SK-N-SH (cell line): ENCODE results near the gene RGS10. TPM values are rescaled to one million over a fixed set of nuclear protein-coding genes. Genes with fewer than 3 reads are reported as not detected.

Source experiments
- CTCF ChIA-PET: fragments of 300-600, 350-600 bp; formaldehyde crosslinking; extraction: SDS; loops from one replicate; lab custom pipeline; 2021; lab: Yijun Ruan, JAX
- POLR2A ChIA-PET: fragments of 350-600 bp; sonication (Branson Sonifier 250); formaldehyde crosslinking; extraction: SDS; loops from one replicate; lab custom pipeline; 2020; ENCODE audit warnings: antibody characterized with exemption, inconsistent platforms; lab: Yijun Ruan, JAX
- DNase-seq: peaks from one replicate; pipeline ENCODE4 v3.0.0; 2012
- H2AFZ ChIP-seq: fragments of 200-600 bp; sonication (generic); 2 replicates; pipeline ENCODE4 v1.8.1; 2016; ENCODE audit warnings: antibody characterized with exemption, mild to moderate bottlenecking, low read depth
- H3F3A ChIP-seq: fragments of 200-600 bp; sonication (generic); replicated peaks from 2 replicates; pipeline ENCODE3; 2016; ENCODE audit warnings: antibody characterized with exemption, mild to moderate bottlenecking; ENCODE audit not compliant: insufficient read depth
- H3K27ac ChIP-seq, 2 experiments: fragments of 200-500 bp in 1 of 2; fragments of 200-600 bp in 1 of 2; sonication (Bioruptor generic) in 1 of 2; sonication (generic), shearing (Covaris generic) in 1 of 2; 2 replicates each; pipeline versions ENCODE4 v1.5.1 to v1.6.1; 2014 to 2016; ENCODE audit warnings: low read depth in 2 of 2, inconsistent platforms in 1 of 2, low read length in 1 of 2, mild to moderate bottlenecking in 1 of 2, mixed read lengths in 1 of 2
- H3K27me3 ChIP-seq: fragments of 200-600 bp; sonication (generic), shearing (Covaris generic); 2 replicates; pipeline ENCODE4 v1.6.1; 2016; ENCODE audit warnings: mixed run types; ENCODE audit not compliant: insufficient read depth
- H3K36me3 ChIP-seq, 2 experiments: fragments of 200-500 bp in 1 of 2; fragments of 200-600 bp in 1 of 2; sonication (Bioruptor generic) in 1 of 2; sonication (generic) in 1 of 2; replicated peaks in 1 of 2; 2 replicates each; pipeline versions ENCODE3 to v1.5.1; 2014 to 2016; ENCODE audit warnings: low read length in 1 of 2, mild to moderate bottlenecking in 1 of 2; ENCODE audit not compliant: insufficient read depth in 2 of 2, control insufficient read depth in 1 of 2
- H3K4me1 ChIP-seq, 2 experiments: fragments of 200-500 bp in 1 of 2; fragments of 200-600 bp in 1 of 2; sonication (Bioruptor generic) in 1 of 2; sonication (generic), shearing (Covaris generic) in 1 of 2; 2 replicates each; pipeline versions ENCODE4 v1.5.1 to v1.6.1; 2014 to 2016; ENCODE audit warnings: low read depth in 1 of 2, low read length in 1 of 2, mixed run types in 1 of 2; ENCODE audit not compliant: insufficient read depth in 2 of 2, control insufficient read depth in 1 of 2
- H3K4me2 ChIP-seq: fragments of 200-600 bp; sonication (generic), shearing (Covaris generic); 2 replicates; pipeline ENCODE4 v1.6.1; 2017; ENCODE audit warnings: mixed run types
- H3K4me3 ChIP-seq, 2 experiments: fragments of 200-500 bp in 1 of 2; fragments of 200-600 bp in 1 of 2; sonication (Bioruptor generic) in 1 of 2; sonication (generic), shearing (Covaris generic) in 1 of 2; 2 replicates each; pipeline versions ENCODE4 v1.5.1 to v1.8.1; 2014 to 2016; ENCODE audit warnings: low read depth in 2 of 2, inconsistent platforms in 1 of 2, low read length in 1 of 2, mild to moderate bottlenecking in 1 of 2, mixed read lengths in 1 of 2, moderate library complexity in 1 of 2
- H3K79me2 ChIP-seq: fragments of 200-600 bp; sonication (generic); 2 replicates; pipeline ENCODE4 v1.8.1; 2017; ENCODE audit warnings: mild to moderate bottlenecking; ENCODE audit not compliant: insufficient read depth
- H3K9ac ChIP-seq: fragments of 200-600 bp; sonication (generic); 2 replicates; pipeline ENCODE4 v1.6.1; 2017; ENCODE audit warnings: mixed run types
- H3K9me2 ChIP-seq: fragments of 200-600 bp; sonication (generic); 2 replicates; pipeline ENCODE4 v1.6.1; 2017; ENCODE audit warnings: mixed run types
- H3K9me3 ChIP-seq: fragments of 200-600 bp; sonication (generic); 2 replicates; pipeline ENCODE4 v1.6.1; 2017; ENCODE audit warnings: mixed run types, mild to moderate bottlenecking, moderate library complexity
- H4K20me1 ChIP-seq: fragments of 200-600 bp; sonication (generic); 2 replicates; pipeline ENCODE4 v1.6.1; 2017; ENCODE audit warnings: mild to moderate bottlenecking, mixed run types; ENCODE audit not compliant: insufficient read depth
- EP300 ChIP-seq, 2 experiments: IDR thresholded peaks; 2 replicates each; pipeline versions ENCODE4 v1.4.0 to v1.6.1; 2012; ENCODE audit warnings: borderline replicate concordance in 1 of 2, low read depth in 1 of 2, low read length in 1 of 2
- MXI1 ChIP-seq: IDR thresholded peaks from 2 replicates; pipeline ENCODE4 v1.6.1; 2012; ENCODE audit warnings: mild to moderate bottlenecking, low read depth, low read length, improper control_type of control experiment
- RCOR1 ChIP-seq: fragments of 150-350 bp; IDR thresholded peaks from 2 replicates; pipeline ENCODE4 v1.6.1; 2017; ENCODE audit warnings: antibody characterized with exemption, low read length
- TCF12 ChIP-seq: IDR thresholded peaks from 2 replicates; pipeline ENCODE4 v1.4.0; 2012
- WGBS: methylation state at CpG from one replicate; pipeline ENCODE4 v1.1.6; 2017; ENCODE audit warnings: low lambda C conversion rate; 5-methylcytosine and 5-hydroxymethylcytosine counted together
- polyA plus RNA-seq, 3 experiments: library from polyadenylated mRNA; depleted of rRNA; stranded (reverse); fragments of >200 nt; gene quantifications; 2 replicates each; pipeline ENCODE4 v1.2.3, GENCODE V29; 2012
- TF ChIP-seq, protein P1 (sequence below): IDR thresholded peaks from 2 replicates; pipeline ENCODE4 v1.4.0; 2012; ENCODE audit warnings: low read depth
- TF ChIP-seq, protein P2 (sequence below): IDR thresholded peaks from 2 replicates; pipeline ENCODE4 v1.4.0; 2012; ENCODE audit warnings: low read depth, borderline replicate concordance
- TF ChIP-seq, protein P3 (sequence below): IDR thresholded peaks from 2 replicates; pipeline ENCODE4 v1.6.1; 2012; ENCODE audit warnings: mild to moderate bottlenecking, low read depth, low read length, moderate library complexity

RGS10 gene
- polyA plus RNA-seq, 1 of the 3 experiments (the other 2 are of a cell fraction) = 44.6 TPM

DNA sequence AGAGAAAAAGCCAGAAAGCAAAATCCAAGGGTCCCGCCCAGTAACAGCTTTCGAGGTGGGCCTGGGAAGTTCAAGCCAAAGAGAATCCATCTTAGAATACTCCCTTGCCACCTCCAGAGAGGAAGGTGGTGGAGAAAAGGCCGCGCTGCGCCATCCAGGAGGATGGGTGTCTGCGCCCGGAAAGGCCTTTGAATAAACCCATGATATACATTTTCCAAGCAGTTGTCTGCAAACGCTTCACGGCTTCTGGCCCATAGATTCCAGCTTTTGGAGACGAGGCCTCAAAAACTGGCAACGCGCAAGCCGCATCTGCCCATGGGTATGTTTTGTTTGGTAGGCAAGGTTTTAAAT is 17.8 kb downstream of the RGS10 start:
- no peaks in the 10 kb centered on the region for H3K9me3 ChIP-seq
- H4K20me1 ChIP-seq = no peaks in the 10 kb centered on the region
- H3K36me3 ChIP-seq = peaks cover 2 to 8% of the 10 kb centered on the region in 2 experiments
- no peak overlapping the region for H3K27ac ChIP-seq
- WGBS = 91% methylated on average over 13 of the region's 13 CpGs
- H3K9me2 ChIP-seq = no peaks in the 10 kb centered on the region
- H2AFZ ChIP-seq = no peak overlapping the region
- ChIA-PET POLR2A (no interaction called here), CTCF (interaction anchor here (1.4 to 3.6 kb wide), 3 partner anchors 18 to 325 kb away, joined by 5 to 17 read pairs (median 6); partner anchors contain the start of gene RGS10)
- H3K4me1 ChIP-seq = peaks cover 3 to 11% of the 10 kb centered on the region in 2 experiments; a peak in 2 of 4 replicates
- TF ChIP-seq, protein P1, sequence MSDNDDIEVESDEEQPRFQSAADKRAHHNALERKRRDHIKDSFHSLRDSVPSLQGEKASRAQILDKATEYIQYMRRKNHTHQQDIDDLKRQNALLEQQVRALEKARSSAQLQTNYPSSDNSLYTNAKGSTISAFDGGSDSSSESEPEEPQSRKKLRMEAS = no peak
- TF ChIP-seq MXI1 = no peak
- no peak for TF ChIP-seq RCOR1
- TF ChIP-seq, protein P2, sequence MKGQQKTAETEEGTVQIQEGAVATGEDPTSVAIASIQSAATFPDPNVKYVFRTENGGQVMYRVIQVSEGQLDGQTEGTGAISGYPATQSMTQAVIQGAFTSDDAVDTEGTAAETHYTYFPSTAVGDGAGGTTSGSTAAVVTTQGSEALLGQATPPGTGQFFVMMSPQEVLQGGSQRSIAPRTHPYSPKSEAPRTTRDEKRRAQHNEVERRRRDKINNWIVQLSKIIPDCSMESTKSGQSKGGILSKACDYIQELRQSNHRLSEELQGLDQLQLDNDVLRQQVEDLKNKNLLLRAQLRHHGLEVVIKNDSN = no peak
- no peak for TF ChIP-seq EP300 (IDR thresholded peaks at IDR 0.05; ENCODE audit: borderline replicate concordance in 1 of 2, low read depth in 1 of 2, low read length in 1 of 2)
- H3K4me2 ChIP-seq = no peak overlapping the region
- no peak for DNase-seq
- no peaks in the 10 kb centered on the region for H3K27me3 ChIP-seq
- no peak overlapping the region for H3K9ac ChIP-seq
- H3K4me3 ChIP-seq = no peak overlapping the region
- H3K79me2 ChIP-seq = peaks cover 18% of the 10 kb centered on the region
- H3F3A ChIP-seq = peaks cover 25% of the 10 kb centered on the region

DNA sequence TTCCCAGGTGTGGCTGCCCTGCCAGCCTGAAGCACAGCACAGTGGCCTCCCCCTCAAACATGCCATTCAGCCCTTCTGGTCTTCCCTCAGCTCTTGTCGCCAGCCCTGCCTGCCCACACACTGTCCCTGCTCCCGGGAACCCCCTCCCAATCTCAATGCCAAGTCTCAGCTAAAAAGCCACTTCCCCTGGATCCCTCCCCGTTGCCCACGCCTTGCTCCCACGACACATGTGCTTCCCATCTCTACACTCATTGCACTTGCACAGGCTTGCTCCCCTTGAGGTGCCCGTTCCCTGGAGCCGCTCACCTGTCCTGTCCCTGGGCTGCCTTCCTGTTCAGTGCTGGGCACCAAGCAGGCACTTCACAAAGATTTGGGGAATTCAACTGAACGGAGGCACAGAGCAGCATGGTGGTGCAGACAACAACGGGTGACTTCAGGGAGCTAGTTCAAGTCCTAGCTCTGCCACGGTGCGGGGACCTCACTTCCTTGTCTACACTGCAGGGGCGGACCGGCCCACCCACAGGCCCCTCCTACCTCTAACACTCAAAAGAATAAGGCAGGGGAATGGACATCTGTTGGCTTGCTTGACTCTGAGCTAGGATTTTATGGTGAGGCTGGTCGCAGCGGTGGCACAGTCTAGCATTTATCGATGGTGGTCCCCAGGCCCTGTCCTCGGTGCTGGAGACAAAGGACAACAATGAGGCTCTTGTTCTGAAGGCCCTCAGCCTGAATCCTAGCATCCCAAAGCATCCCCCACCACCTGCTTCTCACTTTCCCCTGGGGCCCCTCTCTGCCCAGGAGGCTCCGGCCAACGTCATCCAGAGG is 18.4 kb downstream of the RGS10 start:
- POLR2A ChIA-PET = no interaction called here
- CTCF ChIA-PET = interaction anchor here (1.4 to 3.6 kb wide), 3 partner anchors 19 to 325 kb away, joined by 4 to 17 read pairs (median 5); partner anchors contain the start of genes GRK5 and RGS10
- no peak overlapping the region for H3K4me3 ChIP-seq
- H3K27ac ChIP-seq = no peak overlapping the region
- no peaks in the 10 kb centered on the region for H3K9me3 ChIP-seq
- H4K20me1 ChIP-seq = no peaks in the 10 kb centered on the region
- H3K4me1 ChIP-seq = peaks cover 3 to 11% of the 10 kb centered on the region in 2 experiments; a peak in 2 of 4 replicates
- peaks cover 19% of the 10 kb centered on the region for H3F3A ChIP-seq
- no peak for DNase-seq
- no peak overlapping the region for H3K9ac ChIP-seq
- TF ChIP-seq TCF12 = no peak
- TF ChIP-seq, protein P2 = no peak
- TF ChIP-seq, protein P3, sequence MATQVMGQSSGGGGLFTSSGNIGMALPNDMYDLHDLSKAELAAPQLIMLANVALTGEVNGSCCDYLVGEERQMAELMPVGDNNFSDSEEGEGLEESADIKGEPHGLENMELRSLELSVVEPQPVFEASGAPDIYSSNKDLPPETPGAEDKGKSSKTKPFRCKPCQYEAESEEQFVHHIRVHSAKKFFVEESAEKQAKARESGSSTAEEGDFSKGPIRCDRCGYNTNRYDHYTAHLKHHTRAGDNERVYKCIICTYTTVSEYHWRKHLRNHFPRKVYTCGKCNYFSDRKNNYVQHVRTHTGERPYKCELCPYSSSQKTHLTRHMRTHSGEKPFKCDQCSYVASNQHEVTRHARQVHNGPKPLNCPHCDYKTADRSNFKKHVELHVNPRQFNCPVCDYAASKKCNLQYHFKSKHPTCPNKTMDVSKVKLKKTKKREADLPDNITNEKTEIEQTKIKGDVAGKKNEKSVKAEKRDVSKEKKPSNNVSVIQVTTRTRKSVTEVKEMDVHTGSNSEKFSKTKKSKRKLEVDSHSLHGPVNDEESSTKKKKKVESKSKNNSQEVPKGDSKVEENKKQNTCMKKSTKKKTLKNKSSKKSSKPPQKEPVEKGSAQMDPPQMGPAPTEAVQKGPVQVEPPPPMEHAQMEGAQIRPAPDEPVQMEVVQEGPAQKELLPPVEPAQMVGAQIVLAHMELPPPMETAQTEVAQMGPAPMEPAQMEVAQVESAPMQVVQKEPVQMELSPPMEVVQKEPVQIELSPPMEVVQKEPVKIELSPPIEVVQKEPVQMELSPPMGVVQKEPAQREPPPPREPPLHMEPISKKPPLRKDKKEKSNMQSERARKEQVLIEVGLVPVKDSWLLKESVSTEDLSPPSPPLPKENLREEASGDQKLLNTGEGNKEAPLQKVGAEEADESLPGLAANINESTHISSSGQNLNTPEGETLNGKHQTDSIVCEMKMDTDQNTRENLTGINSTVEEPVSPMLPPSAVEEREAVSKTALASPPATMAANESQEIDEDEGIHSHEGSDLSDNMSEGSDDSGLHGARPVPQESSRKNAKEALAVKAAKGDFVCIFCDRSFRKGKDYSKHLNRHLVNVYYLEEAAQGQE = peak; percentile 45; the same call in 1 of the 2 replicates
- TF ChIP-seq, all 33 proteins: peak for 1
- Histone ChIP-seq H2AFZ (no peak overlapping the region), H3K27me3 (no peaks in the 10 kb centered on the region), H3K9me2 (no peaks in the 10 kb centered on the region), H3K4me2 (no peak overlapping the region), H3K36me3 (peaks cover 2 to 8% of the 10 kb centered on the region in 2 experiments), H3K79me2 (peaks cover 14% of the 10 kb centered on the region)
- WGBS = 93% methylated on average over 15 of the region's 19 CpGs
